A549 (cell line): ENCODE measurements around the gene AUTS2. TPM values are rescaled to one million over a fixed set of nuclear protein-coding genes. Genes with fewer than 3 reads are reported as not detected.

ENCODE experiments used
- ATAC-seq, 2 experiments: fragments of 200-7000 bp in 1 of 2; fragments of >200 bp in 1 of 2; cut with Nextera tagmentation in 1 of 2; cut with Tn5 transposase in 1 of 2; 3 replicates each; pipeline versions ENCODE4 v1.8.0 to v1.9.1; 2018 to 2020; ENCODE audit warnings: mild to moderate bottlenecking in 1 of 2, moderate library complexity in 1 of 2
- CTCF ChIA-PET: fragments of 300-600 bp; sonication (Branson Sonifier 250); formaldehyde crosslinking; extraction: SDS; loops from one replicate; lab custom pipeline; 2021; ENCODE audit warnings: antibody characterized with exemption, inconsistent platforms; lab: Yijun Ruan, JAX
- POLR2A ChIA-PET: fragments of 350-600 bp; formaldehyde crosslinking; extraction: SDS; loops from one replicate; lab custom pipeline; 2021; ENCODE audit warnings: antibody characterized with exemption, inconsistent platforms; lab: Yijun Ruan, JAX
- DNase-seq, 2 experiments: peaks; one replicate each; pipeline versions ENCODE4 v3.0.0 to v3.0.0-alpha.2; 2011 to 2016; ENCODE audit warnings: low read depth in 1 of 2, low spot score in 1 of 2
- FAIRE-seq: peaks from 2 replicates; lab custom pipeline; 2011; peaks lifted over from hg19 to GRCh38; lab: Jason Lieb, UNC
- H3K27ac ChIP-seq, 2 experiments: fragments of >200 bp; sonication (Bioruptor Twin); formaldehyde crosslinking; 3 replicates each; pipeline ENCODE4 v1.5.1; 2016 to 2017
- H3K4me1 ChIP-seq: fragments of >200 bp; sonication (Bioruptor Twin); formaldehyde crosslinking; 3 replicates; pipeline ENCODE4 v1.6.1; 2016
- H3K4me2 ChIP-seq: fragments of >200 bp; sonication (Bioruptor Twin); formaldehyde crosslinking; 3 replicates; pipeline ENCODE4 v1.6.1; 2016
- H3K4me3 ChIP-seq: fragments of >200 bp; sonication (Bioruptor Twin); formaldehyde crosslinking; 3 replicates; pipeline ENCODE4 v1.5.1; 2016
- H3K9me3 ChIP-seq: fragments of >200 bp; sonication (Bioruptor Twin); formaldehyde crosslinking; 3 replicates; pipeline ENCODE4 v1.6.1; 2016
- ATOH8 ChIP-seq: fragments of 250-450 bp; sonication (Bioruptor Pico); IDR thresholded peaks from 2 replicates; pipeline ENCODE4 v1.5.0; 2020; ENCODE audit warnings: low read depth, mild to moderate bottlenecking, moderate library complexity
- CEBPB ChIP-seq, 2 experiments: fragments of >200 bp in 1 of 2; sonication (Bioruptor Twin) in 1 of 2; formaldehyde crosslinking in 1 of 2; IDR thresholded peaks; 2 replicates each; pipeline ENCODE4 v1.6.1; 2012 to 2016
- CHD2 ChIP-seq: fragments of 150-350 bp; IDR thresholded peaks from 2 replicates; pipeline ENCODE4 v1.6.1; 2014; ENCODE audit warnings: low read length; ENCODE audit not compliant: partially characterized antibody
- CHD4 ChIP-seq: fragments of 200-600 bp; sonication (generic); IDR thresholded peaks from 2 replicates; pipeline ENCODE4 v1.6.1; 2016; ENCODE audit warnings: antibody characterized with exemption, mild to moderate bottlenecking, borderline replicate concordance
- CTCF ChIP-seq: fragments of >200 bp; sonication (Bioruptor Twin); formaldehyde crosslinking; IDR thresholded peaks from 3 replicates; pipeline ENCODE4 v1.5.1; 2016
- EP300 ChIP-seq, 2 experiments: fragments of >200 bp; sonication (Bioruptor Twin); formaldehyde crosslinking; IDR thresholded peaks; 2 replicates in 1 of 2; 3 replicates in 1 of 2; pipeline ENCODE4 v1.6.1; 2016 to 2017
- FOSL2 ChIP-seq, 2 experiments: fragments of 450-650 bp in 1 of 2; fragments of >200 bp in 1 of 2; sonication (Bioruptor Twin) in 1 of 2; formaldehyde crosslinking; IDR thresholded peaks; 2 replicates each; pipeline versions ENCODE4 v1.5.0 to v1.6.1; 2016 to 2020; ENCODE audit warnings: mild to moderate bottlenecking in 1 of 2, moderate library complexity in 1 of 2
- HOXA7 ChIP-seq: fragments of 250-450 bp; sonication (Bioruptor Pico); IDR thresholded peaks from 2 replicates; pipeline ENCODE4 v1.5.0; 2020; ENCODE audit warnings: mild to moderate bottlenecking, moderate library complexity
- JUN ChIP-seq, 2 experiments: fragments of >200 bp; sonication (Bioruptor Twin); formaldehyde crosslinking; IDR thresholded peaks; 2 replicates in 1 of 2; 3 replicates in 1 of 2; pipeline ENCODE4 v1.6.1; 2016 to 2017
- JUNB ChIP-seq: fragments of >200 bp; sonication (Bioruptor Twin); formaldehyde crosslinking; IDR thresholded peaks from 2 replicates; pipeline ENCODE4 v1.6.1; 2016
- KDM5A ChIP-seq: fragments of 200-600 bp; sonication (generic); IDR thresholded peaks from 2 replicates; pipeline ENCODE4 v1.6.1; 2016; ENCODE audit warnings: antibody characterized with exemption, mild to moderate bottlenecking
- MAFK ChIP-seq: fragments of 450-650 bp; IDR thresholded peaks from 2 replicates; pipeline ENCODE4 v1.6.1; 2014; ENCODE audit not compliant: partially characterized antibody
- PHF8 ChIP-seq: fragments of 200-600 bp; sonication (generic); IDR thresholded peaks from 2 replicates; pipeline ENCODE4 v1.6.1; 2016; ENCODE audit warnings: low read depth, mild to moderate bottlenecking, antibody characterized with exemption, moderate library complexity, borderline replicate concordance
- POLR2A ChIP-seq: IDR thresholded peaks from 2 replicates; pipeline ENCODE4 v1.6.1; 2012; ENCODE audit warnings: mild to moderate bottlenecking, low read length
- RAD21 ChIP-seq, 2 experiments: fragments of >200 bp in 1 of 2; sonication (Bioruptor Twin) in 1 of 2; formaldehyde crosslinking in 1 of 2; IDR thresholded peaks in 1 of 2; conservative IDR thresholded peaks in 1 of 2; 2 replicates in 1 of 2; 3 replicates in 1 of 2; pipeline ENCODE4 v1.6.1; 2012 to 2018; ENCODE audit warnings: inconsistent platforms in 1 of 2
- REST ChIP-seq: fragments of 200-600 bp; sonication (generic); IDR thresholded peaks from 2 replicates; pipeline ENCODE4 v1.6.1; 2016; ENCODE audit warnings: antibody characterized with exemption, mild to moderate bottlenecking, moderate library complexity
- RNF2 ChIP-seq: fragments of 200-600 bp; sonication (generic); IDR thresholded peaks from 2 replicates; pipeline ENCODE4 v1.6.1; 2016; ENCODE audit warnings: low read depth, mild to moderate bottlenecking, antibody characterized with exemption, moderate library complexity, borderline replicate concordance
- SMC3 ChIP-seq: fragments of >200 bp; sonication (Bioruptor Twin); formaldehyde crosslinking; IDR thresholded peaks from 3 replicates; pipeline ENCODE4 v1.6.1; 2018; ENCODE audit warnings: inconsistent platforms
- SREBF2 ChIP-seq: fragments of 450-650 bp; IDR thresholded peaks from 2 replicates; pipeline ENCODE4 v1.6.1; 2014; ENCODE audit warnings: mild to moderate bottlenecking, moderate library complexity
- ZFP36 ChIP-seq: fragments of 450-650 bp; IDR thresholded peaks from 2 replicates; pipeline ENCODE4 v1.6.1; 2014; ENCODE audit warnings: borderline replicate concordance; ENCODE audit not compliant: partially characterized antibody
- WGBS: methylation state at CpG from one replicate; pipeline ENCODE4 v1.1.6; 2017; ENCODE audit errors: missing lambda C conversion rate; 5-methylcytosine and 5-hydroxymethylcytosine counted together
- polyA plus RNA-seq, 4 experiments: library from polyadenylated mRNA; depleted of rRNA in 3 of 4; stranded (reverse); fragments of >200 nt; fragmentation: RNase III in 1 of 4; extraction: RNeasy Plus Mini Kit Qiagen cat#74134 plus additional on column Dnase treatment in 1 of 4; gene quantifications; 2 replicates in 3 of 4; 3 replicates in 1 of 4; pipeline ENCODE4 v1.2.3, GENCODE V29; 2011 to 2017

The AUTS2 gene
- polyA plus RNA-seq, 2 of the 4 experiments (the other 2 are of a cell fraction): 1.6 to 3.6 TPM

GRCh38 chr7:70632400-70632799 is 1034.1 kb downstream of the AUTS2 start (continued):
- no peak for TF ChIP-seq CTCF
- TF ChIP-seq RNF2: no peak
- TF ChIP-seq POLR2A: no peak
- TF ChIP-seq, all 56 proteins: peak for 0

GRCh38 chr7:70634071-70634470 is 1035.8 kb downstream of the AUTS2 start:
- Histone ChIP-seq H3K4me1 (no peaks in the 10 kb centered on the region), H3K4me3 (no peak overlapping the region), H3K27ac (no peak overlapping the region), H3K9me3 (no peaks in the 10 kb centered on the region), H3K4me2 (no peak overlapping the region)
- POLR2A ChIA-PET: no interaction called here
- DNase-seq (no peak), FAIRE-seq (no peak), ATAC-seq (no peak)
- TF ChIP-seq EP300 (IDR thresholded peaks at IDR 0.05): no peak
- TF ChIP-seq MAFK: no peak
- TF ChIP-seq CHD2: no peak
- WGBS: 41% methylated on average over 8 of the region's 8 CpGs
- CTCF ChIA-PET: interaction anchor here (0.6 to 0.8 kb wide), 2 partner anchors 64 to 593 kb away, joined by 3 to 4 read pairs; no protein-coding TSS in a partner anchor

- FAIRE-seq (no peak), ATAC-seq (no peak)
Measured at GRCh38 chr7:70634610-70635068, 1036.4 kb downstream of the AUTS2 start.

GRCh38 chr7:70635633-70636032 is 1037.4 kb downstream of the AUTS2 start:
- Histone ChIP-seq H3K4me3 (no peak overlapping the region), H3K27ac (no peak overlapping the region), H3K4me2 (no peak overlapping the region), H3K4me1 (no peaks in the 10 kb centered on the region), H3K9me3 (no peaks in the 10 kb centered on the region)
- CTCF ChIA-PET: no interaction called here
- POLR2A ChIA-PET: no interaction called here
- FAIRE-seq: no peak
- no peak for DNase-seq
- no peak; a peak in 1 of 6 replicates for ATAC-seq
- WGBS: 18% methylated on average over 1 of the region's 1 CpG
- TF ChIP-seq POLR2A (no peak), RAD21 (conservative IDR thresholded peaks at IDR 0.05 in 1 of 2, IDR thresholded peaks at IDR 0.05 in 1 of 2) (no peak), MAFK (no peak), CHD4 (no peak), REST (no peak), SREBF2 (no peak), CEBPB (IDR thresholded peaks at IDR 0.05) (no peak), FOSL2 (IDR thresholded peaks at IDR 0.05) (no peak), FOSL2 (CRISPR knock-in tag; IDR thresholded peaks at IDR 0.05) (no peak), JUN (IDR thresholded peaks at IDR 0.05) (no peak), JUNB (no peak), ATOH8 (CRISPR knock-in tag) (no peak), SMC3 (no peak), HOXA7 (CRISPR knock-in tag) (no peak), ZFP36 (no peak)

More at GRCh38 chr7:70634610-70635068, 1036.4 kb downstream of the AUTS2 start:
- ChIA-PET POLR2A (no interaction called here), CTCF (interaction anchor here (0.8 kb wide), 1 partner anchor 64 kb away, joined by 4 read pairs; no protein-coding TSS in a partner anchor)
- H3K4me2 ChIP-seq: no peak overlapping the region
- H3K9me3 ChIP-seq: no peaks in the 10 kb centered on the region
- DNase-seq: no peak
- 39% methylated on average over 8 of the region's 8 CpGs for WGBS
- H3K27ac ChIP-seq: no peak overlapping the region
- no peak for TF ChIP-seq SREBF2
- TF ChIP-seq PHF8: no peak
- TF ChIP-seq KDM5A: no peak
- H3K4me3 ChIP-seq: no peak overlapping the region
- H3K4me1 ChIP-seq: no peaks in the 10 kb centered on the region
